HFF-Myc (cell line): ENCODE data around the gene CORO6.

ENCODE experiments used
- DNase-seq: peaks from one replicate; pipeline ENCODE4 v3.0.0-alpha.2; 2011; ENCODE audit warnings: low read depth; ENCODE audit errors: extremely low read depth
- H3K4me3 ChIP-seq: replicated peaks from 2 replicates; pipeline ENCODE4 v1.5.1; 2011; ENCODE audit warnings: low read depth, mild to moderate bottlenecking, control low read depth, low read length
- TF ChIP-seq, protein P1 (sequence below): IDR thresholded peaks from 2 replicates; pipeline ENCODE4 v1.5.1; 2012; ENCODE audit warnings: mild to moderate bottlenecking, low read depth, low read length, control low read depth; ENCODE audit errors: missing control alignments

Gene CORO6

GRCh38 chr17:29591737-29592608 lies 30.7 kb downstream of the CORO6 start:
- DNase-seq = peak; percentile 61
- TF ChIP-seq, protein P1, sequence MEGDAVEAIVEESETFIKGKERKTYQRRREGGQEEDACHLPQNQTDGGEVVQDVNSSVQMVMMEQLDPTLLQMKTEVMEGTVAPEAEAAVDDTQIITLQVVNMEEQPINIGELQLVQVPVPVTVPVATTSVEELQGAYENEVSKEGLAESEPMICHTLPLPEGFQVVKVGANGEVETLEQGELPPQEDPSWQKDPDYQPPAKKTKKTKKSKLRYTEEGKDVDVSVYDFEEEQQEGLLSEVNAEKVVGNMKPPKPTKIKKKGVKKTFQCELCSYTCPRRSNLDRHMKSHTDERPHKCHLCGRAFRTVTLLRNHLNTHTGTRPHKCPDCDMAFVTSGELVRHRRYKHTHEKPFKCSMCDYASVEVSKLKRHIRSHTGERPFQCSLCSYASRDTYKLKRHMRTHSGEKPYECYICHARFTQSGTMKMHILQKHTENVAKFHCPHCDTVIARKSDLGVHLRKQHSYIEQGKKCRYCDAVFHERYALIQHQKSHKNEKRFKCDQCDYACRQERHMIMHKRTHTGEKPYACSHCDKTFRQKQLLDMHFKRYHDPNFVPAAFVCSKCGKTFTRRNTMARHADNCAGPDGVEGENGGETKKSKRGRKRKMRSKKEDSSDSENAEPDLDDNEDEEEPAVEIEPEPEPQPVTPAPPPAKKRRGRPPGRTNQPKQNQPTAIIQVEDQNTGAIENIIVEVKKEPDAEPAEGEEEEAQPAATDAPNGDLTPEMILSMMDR = peak; percentile 98
- peak overlapping the region; percentile 45 for H3K4me3 ChIP-seq

GRCh38 chr17:29591146-29591736 lies 31.5 kb downstream of the CORO6 start:
- H3K4me3 ChIP-seq = peak overlapping the region; percentile 43
- TF ChIP-seq, protein P1 = no peak
- no peak for DNase-seq

GRCh38 chr17:29590411-29591145 lies 32.1 kb downstream of the CORO6 start:
- TF ChIP-seq, protein P1 = no peak
- DNase-seq = no peak
- peak overlapping the region; percentile 43 for H3K4me3 ChIP-seq

DNA sequence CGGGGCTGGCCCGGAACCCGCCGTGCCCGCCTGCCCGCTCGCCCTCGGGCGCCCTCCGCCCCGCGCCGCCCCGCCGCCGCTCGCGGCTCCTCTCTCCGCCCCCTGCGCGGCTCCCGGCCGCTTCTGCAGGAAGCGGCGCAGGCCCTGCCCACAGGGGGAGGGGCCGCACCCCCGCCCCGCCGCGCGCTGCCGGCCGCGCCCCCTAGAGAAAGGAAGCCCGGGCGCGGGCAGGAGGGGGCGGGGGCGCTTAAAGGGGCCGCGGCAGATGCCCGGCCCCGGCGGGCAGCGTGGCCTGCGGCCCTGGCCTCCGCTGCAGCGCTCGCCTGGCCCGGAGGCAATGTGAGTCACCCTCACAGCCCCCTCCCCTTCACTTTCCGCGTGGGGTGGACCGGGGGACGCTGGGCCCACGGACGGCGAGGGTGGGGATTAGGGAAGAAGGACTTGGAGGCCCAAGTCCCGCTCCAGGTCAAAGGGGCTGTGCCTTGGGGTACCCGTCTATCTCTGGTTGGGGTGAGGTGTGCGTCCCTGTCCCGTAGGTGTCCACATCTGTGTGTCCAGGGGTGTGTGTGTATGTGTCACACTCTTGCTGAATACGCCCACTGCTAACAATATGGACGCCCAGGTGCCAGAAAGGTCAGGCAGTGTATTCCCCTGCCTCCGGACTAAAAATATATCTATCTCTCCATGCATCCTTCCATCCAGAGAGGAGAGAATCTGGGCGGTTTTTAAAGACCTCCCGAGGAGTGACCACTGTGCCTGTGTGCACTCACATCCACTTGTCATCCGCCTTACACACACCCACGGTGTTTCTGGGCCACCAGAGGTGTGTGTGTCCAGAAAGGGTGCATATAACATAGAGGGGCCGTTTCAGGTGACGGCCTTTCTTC lies 32.9 kb downstream of the CORO6 start, which contains the start of gene GIT1:
Gene GIT1, minus strand, starts transcription at position 125 of the 887 bp plus-strand sequence. CDS start 270 bp downstream, outside the sequence.
- TF ChIP-seq, protein P1 = no peak
- peak within 1 kb of the TSS; percentile 89 for H3K4me3 ChIP-seq

GRCh38 chr17:29588562-29589411 lies 33.9 kb downstream of the CORO6 start:
- DNase-seq = no peak
- TF ChIP-seq, protein P1 = no peak
- H3K4me3 ChIP-seq = peak overlapping the region; percentile 89

More for the DNA sequence above, 32.9 kb downstream of the CORO6 start, which contains the start of gene GIT1:
- DNase-seq = no peak
